Common myeloid progenitor, CD34-positive (primary cell): ENCODE results near the gene CRADD.

Experiments
- CTCF ChIA-PET: fragments of 350-600 bp; sonication (Branson Sonifier 250); formaldehyde crosslinking; loops from one replicate; lab custom pipeline; 2021; ENCODE audit warnings: antibody characterized with exemption; lab: Charles Lee
- POLR2A ChIA-PET: fragments of 350-600 bp; sonication (Branson Sonifier 250); formaldehyde crosslinking; loops from one replicate; lab custom pipeline; 2021; ENCODE audit warnings: antibody characterized with exemption; lab: Charles Lee
- DNase-seq, 3 donors: peaks; one replicate each; pipeline versions ENCODE4 v3.0.0 to v3.0.0-alpha.2; 2013
- H3K27ac ChIP-seq, 2 experiments: 1 replicate in 1 of 2; 2 replicates in 1 of 2; pipeline ENCODE4 v1.7.0; 2013; ENCODE audit warnings: inconsistent platforms in 2 of 2, low read length in 2 of 2, mild to moderate bottlenecking in 2 of 2, low read depth in 1 of 2, moderate library complexity in 1 of 2; ENCODE audit not compliant: severe bottlenecking in 2 of 2, insufficient read depth in 1 of 2, poor library complexity in 1 of 2
- H3K27me3 ChIP-seq, 5 experiments: replicated peaks in 2 of 5; 1 replicate in 3 of 5; 2 replicates in 2 of 5; pipeline versions ENCODE4 v1.6.1 to v1.7.0; 2013; ENCODE audit warnings: low read length in 4 of 5, mild to moderate bottlenecking in 2 of 5, moderate library complexity in 2 of 5, inconsistent platforms in 1 of 5; ENCODE audit not compliant: insufficient read depth in 5 of 5, control insufficient read depth in 4 of 5
- H3K36me3 ChIP-seq, 4 experiments: 1 replicate in 2 of 4; 2 replicates in 2 of 4; pipeline versions ENCODE4 v1.6.1 to v1.7.0; 2013; ENCODE audit warnings: low read length in 3 of 4, control low read depth in 1 of 4, mild to moderate bottlenecking in 1 of 4; ENCODE audit not compliant: control insufficient read depth in 4 of 4, insufficient read depth in 4 of 4
- H3K4me1 ChIP-seq, 4 experiments: 1 replicate in 3 of 4; 2 replicates in 1 of 4; pipeline versions ENCODE4 v1.6.1 to v1.7.1; 2013; ENCODE audit warnings: low read length in 3 of 4, mild to moderate bottlenecking in 3 of 4, control low read depth in 1 of 4, inconsistent platforms in 1 of 4, moderate library complexity in 1 of 4; ENCODE audit not compliant: control insufficient read depth in 4 of 4, insufficient read depth in 4 of 4; ENCODE audit errors: control extremely low read depth in 1 of 4
- H3K4me3 ChIP-seq, 7 experiments: 1 replicate in 4 of 7; 2 replicates in 3 of 7; pipeline versions ENCODE4 v1.5.1 to v1.7.0; 2013; ENCODE audit warnings: mild to moderate bottlenecking in 7 of 7, low read length in 6 of 7, moderate library complexity in 6 of 7, inconsistent platforms in 2 of 7, low read depth in 2 of 7, control low read depth in 1 of 7; ENCODE audit not compliant: insufficient read depth in 4 of 7, control insufficient read depth in 1 of 7; ENCODE audit errors: extremely low read depth in 1 of 7
- H3K9me3 ChIP-seq, 5 experiments: 1 replicate in 4 of 5; 2 replicates in 1 of 5; pipeline versions ENCODE4 v1.6.1 to v1.7.1; 2013; ENCODE audit warnings: low read length in 4 of 5, mild to moderate bottlenecking in 2 of 5, inconsistent platforms in 1 of 5, low read depth in 1 of 5, moderate library complexity in 1 of 5; ENCODE audit not compliant: control insufficient read depth in 4 of 5, insufficient read depth in 2 of 5; ENCODE audit errors: control extremely low read depth in 1 of 5
- WGBS: methylation state at CpG from one replicate; pipeline ENCODE4 v1.1.5; 2013; ENCODE audit not compliant: insufficient coverage; 5-methylcytosine and 5-hydroxymethylcytosine counted together

Gene CRADD

GRCh38 chr12:93914281-93914680 is 237.1 kb downstream of the CRADD start:
- 100% methylated on average over 3 of the region's 5 CpGs for WGBS
- Histone ChIP-seq H3K4me3 (no peak overlapping the region), H3K4me1 (no peaks in the 10 kb centered on the region), H3K36me3 (no peaks in the 10 kb centered on the region), H3K27ac (no peak overlapping the region), H3K27me3 (no peaks in the 10 kb centered on the region), H3K9me3 (no peaks in the 10 kb centered on the region)
- no peak for DNase-seq
- POLR2A ChIA-PET, result no interaction called here
- CTCF ChIA-PET, result no interaction called here

- Histone ChIP-seq H3K27ac (no peak overlapping the region), H3K4me1 (no peaks in the 10 kb centered on the region), H3K9me3 (no peaks in the 10 kb centered on the region), H3K27me3 (no peaks in the 10 kb centered on the region), H3K4me3 (no peak overlapping the region), H3K36me3 (no peaks in the 10 kb centered on the region)
- POLR2A ChIA-PET, result no interaction called here
- CTCF ChIA-PET, result no interaction called here
- WGBS, result 90% methylated on average over 1 of the region's 3 CpGs
- no peak for DNase-seq
Observed at GRCh38 chr12:93915411-93915810, 238.2 kb downstream of the CRADD start.

GRCh38 chr12:93916402-93916801 is 239.2 kb downstream of the CRADD start:
- no peak overlapping the region for H3K4me3 ChIP-seq
- no peak for DNase-seq
- WGBS, result 96% methylated on average over 5 of the region's 7 CpGs
- ChIA-PET CTCF (no interaction called here), POLR2A (interaction anchor here (0.7 kb wide), 1 partner anchor 120 kb away, joined by 5 read pairs; no protein-coding TSS in a partner anchor)
- H3K9me3 ChIP-seq, result no peaks in the 10 kb centered on the region
- no peaks in the 10 kb centered on the region for H3K4me1 ChIP-seq
- H3K36me3 ChIP-seq, result no peaks in the 10 kb centered on the region
- H3K27me3 ChIP-seq, result no peaks in the 10 kb centered on the region
- no peak overlapping the region for H3K27ac ChIP-seq

- no peaks in the 10 kb centered on the region for H3K36me3 ChIP-seq
- WGBS, result 100% methylated on average over 5 of the region's 6 CpGs
- H3K9me3 ChIP-seq, result no peaks in the 10 kb centered on the region
- H3K27me3 ChIP-seq, result no peaks in the 10 kb centered on the region
- no peak overlapping the region for H3K4me3 ChIP-seq
- H3K27ac ChIP-seq, result no peak overlapping the region
- H3K4me1 ChIP-seq, result no peaks in the 10 kb centered on the region
- POLR2A ChIA-PET, result no interaction called here
- CTCF ChIA-PET, result interaction anchor here (1.1 kb wide), 1 partner anchor 159 kb away, joined by 3 read pairs; no protein-coding TSS in a partner anchor
- no peak for DNase-seq
Observed at GRCh38 chr12:93918262-93918661, 241.1 kb downstream of the CRADD start.

- Histone ChIP-seq H3K4me1 (no peaks in the 10 kb centered on the region), H3K27me3 (no peaks in the 10 kb centered on the region), H3K36me3 (no peaks in the 10 kb centered on the region), H3K9me3 (no peaks in the 10 kb centered on the region), H3K4me3 (no peak overlapping the region), H3K27ac (no peak overlapping the region)
- WGBS, result 67% methylated on average over 3 of the region's 4 CpGs
- no peak for DNase-seq
- ChIA-PET POLR2A (no interaction called here), CTCF (interaction anchor here (1.1 kb wide), 1 partner anchor 158 kb away, joined by 3 read pairs; no protein-coding TSS in a partner anchor)
Observed at GRCh38 chr12:93918900-93919299, 241.7 kb downstream of the CRADD start.

- Histone ChIP-seq H3K9me3 (peaks cover 0 to 13% (median 0%) of the 10 kb centered on the region in 5 experiments), H3K4me1 (no peaks in the 10 kb centered on the region), H3K27me3 (no peaks in the 10 kb centered on the region), H3K4me3 (no peak overlapping the region), H3K27ac (no peak overlapping the region), H3K36me3 (no peaks in the 10 kb centered on the region)
- no peak for DNase-seq
- CTCF ChIA-PET, result no interaction called here
- POLR2A ChIA-PET, result no interaction called here
- WGBS, result 100% methylated on average over 2 of the region's 3 CpGs
Observed at GRCh38 chr12:93921521-93921920, 244.3 kb downstream of the CRADD start.

GRCh38 chr12:93922583-93923006 is 245.4 kb downstream of the CRADD start:
- DNase-seq, result peak in 1 of 3 donors; percentile 23
- Histone ChIP-seq H3K4me1 (no peaks in the 10 kb centered on the region), H3K36me3 (no peaks in the 10 kb centered on the region), H3K27me3 (no peaks in the 10 kb centered on the region), H3K4me3 (no peak overlapping the region), H3K9me3 (peaks cover 0 to 19% (median 0%) of the 10 kb centered on the region in 5 experiments), H3K27ac (no peak overlapping the region)
- ChIA-PET POLR2A (no interaction called here), CTCF (interaction anchor here (0.8 kb wide), 1 partner anchor 17 kb away, joined by 3 read pairs; no protein-coding TSS in a partner anchor)
- 84% methylated on average over 3 of the region's 5 CpGs for WGBS
